HepG2 (cell line): ENCODE results near the gene GALNT9. TPM values are rescaled to one million over a fixed set of nuclear protein-coding genes. Genes with fewer than 3 reads are reported as not detected.

ENCODE experiments used
- ATAC-seq: fragments of 200-7000 bp; cut with Tn5 transposase; 3 replicates; pipeline ENCODE4 v1.9.1; 2020; ENCODE audit warnings: mild to moderate bottlenecking, moderate library complexity
- BruUV-seq: library from RNA; stranded (reverse); fragments of 400-500 nt; replicated peaks from 2 replicates; lab custom pipeline; 2021; lab: Mats Ljungman, UMichigan
- CTCF ChIA-PET: fragments of 300-600 bp; formaldehyde crosslinking; extraction: SDS; loops from one replicate; lab custom pipeline; 2021; ENCODE audit warnings: low total read pairs, inconsistent platforms, low intra/inter-chr PET ratio; lab: Yijun Ruan, JAX
- POLR2A ChIA-PET: fragments of 350-600 bp; sonication (Branson Sonifier 250); formaldehyde crosslinking; loops from one replicate; lab custom pipeline; 2020; ENCODE audit warnings: antibody characterized with exemption, inconsistent platforms; lab: Yijun Ruan, JAX
- DNase-seq: peaks from one replicate; pipeline ENCODE4 v3.0.0-alpha.2; 2015; ENCODE audit warnings: low spot score
- FAIRE-seq: peaks from 3 replicates; lab custom pipeline; 2011; peaks lifted over from hg19 to GRCh38; lab: Jason Lieb, UNC
- H2AFZ ChIP-seq: one replicate; pipeline ENCODE4 v1.6.1; 2011; ENCODE audit warnings: low read length, inconsistent platforms
- H3K27ac ChIP-seq: fragments of 300-600 bp; 3 replicates; pipeline ENCODE4 v1.8.0; 2011; ENCODE audit warnings: mixed run types, mild to moderate bottlenecking, mixed read lengths, low read length, inconsistent platforms; ENCODE audit not compliant: insufficient read depth; ENCODE audit errors: extremely low read length
- H3K27me3 ChIP-seq, 2 experiments: fragments of 200-600 bp in 1 of 2; 2 replicates in 1 of 2; 3 replicates in 1 of 2; pipeline versions ENCODE4 v1.6.0 to v1.8.0; 2011; ENCODE audit warnings: low read length in 2 of 2, mild to moderate bottlenecking in 2 of 2, moderate library complexity in 2 of 2, inconsistent platforms in 1 of 2; ENCODE audit not compliant: insufficient read depth in 2 of 2, control insufficient read depth in 1 of 2
- H3K36me3 ChIP-seq, 2 experiments: fragments of 200-600 bp in 1 of 2; replicated peaks in 1 of 2; 2 replicates in 1 of 2; 3 replicates in 1 of 2; pipeline versions ENCODE4 v1.5.1 to v1.8.0; 2011; ENCODE audit warnings: low read length in 2 of 2, inconsistent platforms in 1 of 2; ENCODE audit not compliant: insufficient read depth in 2 of 2, control insufficient read depth in 1 of 2
- H3K4me1 ChIP-seq: 2 replicates; pipeline ENCODE4 v1.5.1; 2012; ENCODE audit warnings: low read length, inconsistent platforms; ENCODE audit not compliant: insufficient read depth
- H3K4me2 ChIP-seq: 2 replicates; pipeline ENCODE4 v1.6.0; 2011; ENCODE audit warnings: low read depth, low read length, inconsistent platforms
- H3K4me3 ChIP-seq, 3 experiments: fragments of 200-600 bp in 1 of 3; sonication (generic), shearing (Covaris generic) in 1 of 3; replicated peaks in 1 of 3; 2 replicates each; pipeline ENCODE4 v1.5.1; 2011 to 2016; ENCODE audit warnings: low read length in 3 of 3, inconsistent platforms in 2 of 3, low read depth in 2 of 3, mild to moderate bottlenecking in 2 of 3, control low read depth in 1 of 3, mixed read lengths in 1 of 3; ENCODE audit not compliant: insufficient read depth in 1 of 3
- H3K79me2 ChIP-seq: one replicate; pipeline ENCODE4 v1.6.1; 2011; ENCODE audit warnings: low read length, inconsistent platforms; ENCODE audit not compliant: insufficient read depth
- H3K9ac ChIP-seq: 2 replicates; pipeline ENCODE4 v1.6.0; 2011; ENCODE audit warnings: mild to moderate bottlenecking, low read depth, low read length, inconsistent platforms; ENCODE audit not compliant: insufficient read depth
- H3K9me3 ChIP-seq: 2 replicates; pipeline ENCODE4 v1.5.1; 2012; ENCODE audit warnings: mild to moderate bottlenecking, low read length
- H4K20me1 ChIP-seq: 2 replicates; pipeline ENCODE4 v1.6.0; 2011; ENCODE audit warnings: inconsistent platforms, mild to moderate bottlenecking, low read length, moderate library complexity; ENCODE audit not compliant: insufficient read depth
- AGO2 ChIP-seq: fragments of 200-400 bp; formaldehyde crosslinking; optimal IDR thresholded peaks from 2 replicates; pipeline ENCODE3; 2017; ENCODE audit warnings: mild to moderate bottlenecking, low read depth, low read length, moderate library complexity
- ARHGAP35 ChIP-seq: sonication (generic); formaldehyde crosslinking; IDR thresholded peaks from 2 replicates; pipeline ENCODE4 v1.9.0; 2022; ENCODE audit warnings: mild to moderate bottlenecking, inconsistent platforms, moderate library complexity, missing genetic modification reagents, borderline replicate concordance
- ASH2L ChIP-seq: fragments of 300-600, 200-600 bp; sonication (generic); IDR thresholded peaks from 2 replicates; pipeline ENCODE4 v1.7.0; 2017; ENCODE audit warnings: low read depth, mild to moderate bottlenecking, moderate library complexity, mixed read lengths, low read length; ENCODE audit not compliant: insufficient read length
- EEA1 ChIP-seq: sonication (generic); formaldehyde crosslinking; IDR thresholded peaks from 2 replicates; pipeline ENCODE4 v1.5.1; 2020; ENCODE audit warnings: mild to moderate bottlenecking, missing genetic modification reagents, borderline replicate concordance
- KDM6A ChIP-seq: IDR thresholded peaks from 2 replicates; pipeline ENCODE4 v1.6.1; 2016; ENCODE audit warnings: low read depth
- KMT2B ChIP-seq: IDR thresholded peaks from 2 replicates; pipeline ENCODE4 v1.6.1; 2016; ENCODE audit warnings: missing genetic modification reagents, missing compliant biosample characterization
- PAWR ChIP-seq: sonication (generic); formaldehyde crosslinking; IDR thresholded peaks from 2 replicates; pipeline ENCODE4 v1.4.0; 2020; ENCODE audit warnings: missing genetic modification reagents, mild to moderate bottlenecking, borderline replicate concordance
- SIX4 ChIP-seq: sonication (generic); formaldehyde crosslinking; IDR thresholded peaks from 2 replicates; pipeline ENCODE4 v1.4.0; 2020; ENCODE audit warnings: missing genetic modification reagents
- SKI ChIP-seq: fragments of 450-650 bp; IDR thresholded peaks from one replicate; pipeline ENCODE4 v1.6.1; 2018; ENCODE audit warnings: mild to moderate bottlenecking; ENCODE audit not compliant: partially characterized antibody
- WIZ ChIP-seq: sonication (generic); formaldehyde crosslinking; IDR thresholded peaks from 2 replicates; pipeline ENCODE4 v1.5.1; 2020; ENCODE audit warnings: mild to moderate bottlenecking, missing genetic modification reagents
- YEATS4 ChIP-seq: sonication (generic); formaldehyde crosslinking; IDR thresholded peaks from 2 replicates; pipeline ENCODE4 v1.4.0; 2020; ENCODE audit warnings: missing genetic modification reagents, borderline replicate concordance
- ZKSCAN1 ChIP-seq: fragments of 150-350 bp; IDR thresholded peaks from 2 replicates; pipeline ENCODE4 v1.6.1; 2014; ENCODE audit warnings: low read length
- ZNF251 ChIP-seq: sonication (generic); formaldehyde crosslinking; IDR thresholded peaks from 2 replicates; pipeline ENCODE4 v1.9.0; 2021; ENCODE audit warnings: mild to moderate bottlenecking, missing genetic modification reagents
- ZNF30 ChIP-seq: sonication (generic); formaldehyde crosslinking; IDR thresholded peaks from 2 replicates; pipeline ENCODE4 v1.5.0; 2020; ENCODE audit warnings: mild to moderate bottlenecking, missing genetic modification reagents
- ZNF468 ChIP-seq: sonication (generic); formaldehyde crosslinking; IDR thresholded peaks from 2 replicates; pipeline ENCODE4 v1.8.0; 2022; ENCODE audit warnings: mild to moderate bottlenecking, moderate library complexity, missing genetic modification reagents
- ZNF572 ChIP-seq: sonication (generic); formaldehyde crosslinking; IDR thresholded peaks from 2 replicates; pipeline ENCODE4 v1.5.1; 2020; ENCODE audit warnings: mild to moderate bottlenecking, missing genetic modification reagents
- ZNF773 ChIP-seq: sonication (generic); formaldehyde crosslinking; IDR thresholded peaks from 2 replicates; pipeline ENCODE4 v1.4.0; 2020; ENCODE audit warnings: missing genetic modification reagents, borderline replicate concordance
- ZNF776 ChIP-seq: sonication (generic); formaldehyde crosslinking; IDR thresholded peaks from 2 replicates; pipeline ENCODE4 v1.4.0; 2020; ENCODE audit warnings: mild to moderate bottlenecking, missing genetic modification reagents
- ZNF782 ChIP-seq: sonication (generic); formaldehyde crosslinking; IDR thresholded peaks from 2 replicates; pipeline ENCODE4 v1.4.0; 2020; ENCODE audit warnings: missing genetic modification reagents, mild to moderate bottlenecking, borderline replicate concordance
- WGBS: methylation state at CpG from one replicate; pipeline ENCODE4 v1.1.6; 2017; ENCODE audit warnings: low lambda C conversion rate; 5-methylcytosine and 5-hydroxymethylcytosine counted together
- in situ Hi-C: cut with HindIII; loops from 2 replicates; pipeline ENCODE4 v1.10.0; 2017; ENCODE audit warnings: low pct_unique_long_range_greater_than_20kb; ENCODE audit not compliant: extremely low pct_ligation_motif_present
- intact Hi-C: fragments of 100-400 bp; cut with micrococcal nuclease; formaldehyde crosslinking; loops from one replicate; pipeline ENCODE4 v1.10.0; 2022; ENCODE audit not compliant: unreplicated experiment
- polyA plus RNA-seq, 8 experiments: library from polyadenylated mRNA; depleted of rRNA in 3 of 8; stranded (reverse) in 7 of 8; unstranded in 1 of 8; fragments of >200 nt; fragmentation: Illumina TruSeq in 4 of 8; extraction: Trizol in 4 of 8; gene quantifications; 2 replicates each; pipeline versions ENCODE4 v1.2.1 to v1.2.3, GENCODE V29; 2011 to 2016; ENCODE audit warnings: low read depth in 4 of 8, missing spikeins in 1 of 8, mixed read lengths in 1 of 8; ENCODE audit not compliant: insufficient read depth in 1 of 8
- total RNA-seq, 5 experiments: library from RNA; depleted of rRNA; stranded (reverse); fragments of >200 nt; fragmentation: Illumina TruSeq; extraction: Trizol; gene quantifications; 2 replicates each; pipeline ENCODE4 v1.2.3, GENCODE V29; 2016; ENCODE audit warnings: low read depth in 1 of 5

The GALNT9 gene
- total and polyA plus RNA-seq, 2 of the 13 experiments (the other 11 are each of a cell fraction or from before 2014, with no cell fraction given): 0.04 TPM; not detected in 1

GRCh38 chr12:132173135-132174014 is 156.0 kb downstream of the GALNT9 start:
- no peak for TF ChIP-seq SIX4 (CRISPR knock-in tag)
- no peak for TF ChIP-seq AGO2
- TF ChIP-seq PAWR: no peak
- TF ChIP-seq ZNF251 (CRISPR knock-in tag): no peak
- TF ChIP-seq ZNF468 (CRISPR knock-in tag): no peak
- no peak for TF ChIP-seq ZKSCAN1
- no peak for TF ChIP-seq ZNF572 (CRISPR knock-in tag)
- no peak for TF ChIP-seq KMT2B (CRISPR knock-in tag)
- TF ChIP-seq ZNF776: no peak
- TF ChIP-seq EEA1 (CRISPR knock-in tag): no peak
- no peak for TF ChIP-seq ZNF30 (CRISPR knock-in tag)
- TF ChIP-seq ZNF773 (CRISPR knock-in tag): no peak
- no peak for TF ChIP-seq SKI
- TF ChIP-seq ARHGAP35 (CRISPR knock-in tag): no peak
- no peak for TF ChIP-seq ASH2L
- no peak for TF ChIP-seq KDM6A (CRISPR knock-in tag)
- no peak for TF ChIP-seq WIZ
- TF ChIP-seq ZNF782 (CRISPR knock-in tag): no peak
- TF ChIP-seq YEATS4: no peak
- TF ChIP-seq, all 625 proteins: peak for 0
- ATAC-seq (no peak), DNase-seq (no peak), FAIRE-seq (no peak)
- no TSS peak for BruUV-seq
- no peak overlapping the region for H3K4me2 ChIP-seq
- no peak overlapping the region for H3K9ac ChIP-seq
- H4K20me1 ChIP-seq: peaks cover 4% of the 10 kb centered on the region; the same call in 1 of the 2 replicates
- H3K4me1 ChIP-seq: no peaks in the 10 kb centered on the region
- ChIA-PET POLR2A (no interaction called here), CTCF (no interaction called here)
- intact Hi-C loops (no loop called here), in situ Hi-C loops (no loop called here)
- no peak overlapping the region for H3K27ac ChIP-seq
- no peaks in the 10 kb centered on the region for H3K36me3 ChIP-seq
- 46% methylated on average over 16 of the region's 35 CpGs for WGBS
- no peaks in the 10 kb centered on the region for H3K9me3 ChIP-seq
- no peaks in the 10 kb centered on the region for H3K79me2 ChIP-seq
- H2AFZ ChIP-seq: no peak overlapping the region
- H3K27me3 ChIP-seq: peaks cover 28 to 83% of the 10 kb centered on the region in 2 experiments
- no peak overlapping the region for H3K4me3 ChIP-seq
